ENCODE data around the gene AKAP6. TPM values are rescaled to one million over a fixed set of nuclear protein-coding genes. Genes with fewer than 3 reads are reported as not detected.

The AKAP6 gene
- total and polyA plus RNA-seq, 2 experiments from 2014 or later: 0.38 to 0.42 TPM

DNA sequence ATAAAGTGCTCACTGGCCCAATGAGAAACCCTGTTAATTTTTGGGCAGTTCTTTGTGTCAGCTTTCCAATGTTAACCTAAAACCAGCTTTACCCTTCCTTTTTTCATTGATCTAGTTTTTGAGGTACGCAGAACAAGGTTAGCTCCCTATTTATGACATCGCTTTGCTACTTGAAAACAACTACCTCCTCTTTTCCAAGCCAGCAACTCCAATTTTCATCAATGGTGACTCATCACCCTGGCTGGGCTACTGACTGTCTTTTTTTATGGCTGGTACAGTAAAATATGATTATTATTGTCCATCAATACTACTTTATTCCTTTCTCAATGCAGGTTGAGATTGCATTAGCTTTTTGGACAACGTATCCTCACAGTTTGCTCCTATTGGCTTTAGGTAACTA is 22.5 kb upstream of the AKAP6 start:
- H4K20me1 ChIP-seq (replicated peaks; ENCODE audit: insufficient read depth): no peaks in the 10 kb centered on the region
- H3K27me3 ChIP-seq (ENCODE audit: insufficient read depth): no peaks in the 10 kb centered on the region
- no peak overlapping the region for H3K27ac ChIP-seq (ENCODE audit: low read depth)
- H3K9me2 ChIP-seq (ENCODE audit: insufficient read depth): no peaks in the 10 kb centered on the region
- no peaks in the 10 kb centered on the region for H3F3A ChIP-seq (replicated peaks; ENCODE audit: low read depth)
- DNase-seq (ENCODE audit: low spot score) (no peak), ATAC-seq (no peak)
- Mint-ChIP-seq H3K27ac (no peak overlapping the region), H3K4me3 (no peak overlapping the region), H3K27me3 (ENCODE audit: insufficient read depth, low read depth, poor library complexity) (no peaks in the 10 kb centered on the region), H3K9me3 (no peaks in the 10 kb centered on the region), H3K36me3 (ENCODE audit: low read depth) (no peaks in the 10 kb centered on the region), H3K4me1 (no peaks in the 10 kb centered on the region)
- H3K4me3 ChIP-seq: no peak overlapping the region
- no peak for TF ChIP-seq NANOG (IDR thresholded peaks at IDR 0.05; ENCODE audit: borderline replicate concordance)
- TF ChIP-seq, protein P1, sequence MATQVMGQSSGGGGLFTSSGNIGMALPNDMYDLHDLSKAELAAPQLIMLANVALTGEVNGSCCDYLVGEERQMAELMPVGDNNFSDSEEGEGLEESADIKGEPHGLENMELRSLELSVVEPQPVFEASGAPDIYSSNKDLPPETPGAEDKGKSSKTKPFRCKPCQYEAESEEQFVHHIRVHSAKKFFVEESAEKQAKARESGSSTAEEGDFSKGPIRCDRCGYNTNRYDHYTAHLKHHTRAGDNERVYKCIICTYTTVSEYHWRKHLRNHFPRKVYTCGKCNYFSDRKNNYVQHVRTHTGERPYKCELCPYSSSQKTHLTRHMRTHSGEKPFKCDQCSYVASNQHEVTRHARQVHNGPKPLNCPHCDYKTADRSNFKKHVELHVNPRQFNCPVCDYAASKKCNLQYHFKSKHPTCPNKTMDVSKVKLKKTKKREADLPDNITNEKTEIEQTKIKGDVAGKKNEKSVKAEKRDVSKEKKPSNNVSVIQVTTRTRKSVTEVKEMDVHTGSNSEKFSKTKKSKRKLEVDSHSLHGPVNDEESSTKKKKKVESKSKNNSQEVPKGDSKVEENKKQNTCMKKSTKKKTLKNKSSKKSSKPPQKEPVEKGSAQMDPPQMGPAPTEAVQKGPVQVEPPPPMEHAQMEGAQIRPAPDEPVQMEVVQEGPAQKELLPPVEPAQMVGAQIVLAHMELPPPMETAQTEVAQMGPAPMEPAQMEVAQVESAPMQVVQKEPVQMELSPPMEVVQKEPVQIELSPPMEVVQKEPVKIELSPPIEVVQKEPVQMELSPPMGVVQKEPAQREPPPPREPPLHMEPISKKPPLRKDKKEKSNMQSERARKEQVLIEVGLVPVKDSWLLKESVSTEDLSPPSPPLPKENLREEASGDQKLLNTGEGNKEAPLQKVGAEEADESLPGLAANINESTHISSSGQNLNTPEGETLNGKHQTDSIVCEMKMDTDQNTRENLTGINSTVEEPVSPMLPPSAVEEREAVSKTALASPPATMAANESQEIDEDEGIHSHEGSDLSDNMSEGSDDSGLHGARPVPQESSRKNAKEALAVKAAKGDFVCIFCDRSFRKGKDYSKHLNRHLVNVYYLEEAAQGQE (IDR thresholded peaks at IDR 0.05; ENCODE audit: unreplicated experiment): no peak
- no peak for TF ChIP-seq POLR2AphosphoS5 (IDR thresholded peaks at IDR 0.05; ENCODE audit: low read depth)
- TF ChIP-seq, protein P2, sequence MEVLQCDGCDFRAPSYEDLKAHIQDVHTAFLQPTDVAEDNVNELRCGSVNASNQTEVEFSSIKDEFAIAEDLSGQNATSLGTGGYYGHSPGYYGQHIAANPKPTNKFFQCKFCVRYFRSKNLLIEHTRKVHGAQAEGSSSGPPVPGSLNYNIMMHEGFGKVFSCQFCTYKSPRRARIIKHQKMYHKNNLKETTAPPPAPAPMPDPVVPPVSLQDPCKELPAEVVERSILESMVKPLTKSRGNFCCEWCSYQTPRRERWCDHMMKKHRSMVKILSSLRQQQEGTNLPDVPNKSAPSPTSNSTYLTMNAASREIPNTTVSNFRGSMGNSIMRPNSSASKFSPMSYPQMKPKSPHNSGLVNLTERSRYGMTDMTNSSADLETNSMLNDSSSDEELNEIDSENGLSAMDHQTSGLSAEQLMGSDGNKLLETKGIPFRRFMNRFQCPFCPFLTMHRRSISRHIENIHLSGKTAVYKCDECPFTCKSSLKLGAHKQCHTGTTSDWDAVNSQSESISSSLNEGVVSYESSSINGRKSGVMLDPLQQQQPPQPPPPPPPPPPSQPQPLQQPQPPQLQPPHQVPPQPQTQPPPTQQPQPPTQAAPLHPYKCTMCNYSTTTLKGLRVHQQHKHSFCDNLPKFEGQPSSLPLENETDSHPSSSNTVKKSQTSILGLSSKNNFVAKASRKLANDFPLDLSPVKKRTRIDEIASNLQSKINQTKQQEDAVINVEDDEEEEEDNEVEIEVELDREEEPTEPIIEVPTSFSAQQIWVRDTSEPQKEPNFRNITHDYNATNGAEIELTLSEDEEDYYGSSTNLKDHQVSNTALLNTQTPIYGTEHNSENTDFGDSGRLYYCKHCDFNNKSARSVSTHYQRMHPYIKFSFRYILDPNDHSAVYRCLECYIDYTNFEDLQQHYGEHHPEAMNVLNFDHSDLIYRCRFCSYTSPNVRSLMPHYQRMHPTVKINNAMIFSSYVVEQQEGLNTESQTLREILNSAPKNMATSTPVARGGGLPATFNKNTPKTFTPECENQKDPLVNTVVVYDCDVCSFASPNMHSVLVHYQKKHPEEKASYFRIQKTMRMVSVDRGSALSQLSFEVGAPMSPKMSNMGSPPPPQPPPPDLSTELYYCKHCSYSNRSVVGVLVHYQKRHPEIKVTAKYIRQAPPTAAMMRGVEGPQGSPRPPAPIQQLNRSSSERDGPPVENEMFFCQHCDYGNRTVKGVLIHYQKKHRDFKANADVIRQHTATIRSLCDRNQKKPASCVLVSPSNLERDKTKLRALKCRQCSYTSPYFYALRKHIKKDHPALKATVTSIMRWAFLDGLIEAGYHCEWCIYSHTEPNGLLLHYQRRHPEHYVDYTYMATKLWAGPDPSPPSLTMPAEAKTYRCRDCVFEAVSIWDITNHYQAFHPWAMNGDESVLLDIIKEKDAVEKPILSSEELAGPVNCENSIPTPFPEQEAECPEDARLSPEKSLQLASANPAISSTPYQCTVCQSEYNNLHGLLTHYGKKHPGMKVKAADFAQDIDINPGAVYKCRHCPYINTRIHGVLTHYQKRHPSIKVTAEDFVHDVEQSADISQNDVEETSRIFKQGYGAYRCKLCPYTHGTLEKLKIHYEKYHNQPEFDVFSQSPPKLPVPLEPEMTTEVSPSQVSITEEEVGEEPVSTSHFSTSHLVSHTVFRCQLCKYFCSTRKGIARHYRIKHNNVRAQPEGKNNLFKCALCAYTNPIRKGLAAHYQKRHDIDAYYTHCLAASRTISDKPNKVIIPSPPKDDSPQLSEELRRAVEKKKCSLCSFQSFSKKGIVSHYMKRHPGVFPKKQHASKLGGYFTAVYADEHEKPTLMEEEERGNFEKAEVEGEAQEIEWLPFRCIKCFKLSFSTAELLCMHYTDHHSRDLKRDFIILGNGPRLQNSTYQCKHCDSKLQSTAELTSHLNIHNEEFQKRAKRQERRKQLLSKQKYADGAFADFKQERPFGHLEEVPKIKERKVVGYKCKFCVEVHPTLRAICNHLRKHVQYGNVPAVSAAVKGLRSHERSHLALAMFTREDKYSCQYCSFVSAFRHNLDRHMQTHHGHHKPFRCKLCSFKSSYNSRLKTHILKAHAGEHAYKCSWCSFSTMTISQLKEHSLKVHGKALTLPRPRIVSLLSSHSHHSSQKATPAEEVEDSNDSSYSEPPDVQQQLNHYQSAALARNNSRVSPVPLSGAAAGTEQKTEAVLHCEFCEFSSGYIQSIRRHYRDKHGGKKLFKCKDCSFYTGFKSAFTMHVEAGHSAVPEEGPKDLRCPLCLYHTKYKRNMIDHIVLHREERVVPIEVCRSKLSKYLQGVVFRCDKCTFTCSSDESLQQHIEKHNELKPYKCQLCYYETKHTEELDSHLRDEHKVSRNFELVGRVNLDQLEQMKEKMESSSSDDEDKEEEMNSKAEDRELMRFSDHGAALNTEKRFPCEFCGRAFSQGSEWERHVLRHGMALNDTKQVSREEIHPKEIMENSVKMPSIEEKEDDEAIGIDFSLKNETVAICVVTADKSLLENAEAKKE (CRISPR knock-in tag; IDR thresholded peaks at IDR 0.05): no peak
- TF ChIP-seq EZH2 (IDR thresholded peaks at IDR 0.05; ENCODE audit: low read depth, unreplicated experiment): no peak
- no peaks in the 10 kb centered on the region for H3K4me1 ChIP-seq (ENCODE audit: insufficient read depth)
- no peak overlapping the region for H2AFZ ChIP-seq
- H3K79me2 ChIP-seq (replicated peaks; ENCODE audit: insufficient read depth): no peaks in the 10 kb centered on the region
- H3K36me3 ChIP-seq (ENCODE audit: insufficient read depth): no peaks in the 10 kb centered on the region
- H3K4me2 ChIP-seq: no peak overlapping the region

All from GM23338 (cell line).